ENCODE measurements around the gene AUTS2. TPM values are rescaled to one million over a fixed set of nuclear protein-coding genes. Genes with fewer than 3 reads are reported as not detected.

Gene AUTS2
- total RNA-seq, 1 experiment from 2014 or later: not detected

DNA sequence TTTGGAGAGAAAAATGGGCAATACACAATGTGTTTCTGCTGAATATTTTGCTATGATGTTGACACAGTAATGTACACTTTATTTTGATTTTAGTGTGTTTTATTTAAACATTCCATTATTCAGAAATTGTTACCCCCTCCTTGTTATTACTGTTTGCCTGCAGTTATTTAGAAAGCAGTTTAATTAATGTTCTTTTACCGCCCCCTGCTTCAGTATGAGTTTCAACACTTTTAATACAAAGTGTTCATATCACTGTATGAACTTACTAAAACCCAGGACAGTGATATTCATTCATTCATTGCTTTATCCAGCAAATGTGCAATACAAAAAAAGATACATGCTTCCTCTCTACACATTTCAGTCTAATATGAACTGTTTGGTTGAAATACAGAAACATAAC, 159.3 kb downstream of the AUTS2 start:
- CTCF ChIA-PET: no interaction called here
- H3K36me3 Mint-ChIP-seq (ENCODE audit: insufficient read depth, unreplicated experiment): no peaks in the 10 kb centered on the region
- no TSS peak for BruUV-seq (replicated peaks)

DNA sequence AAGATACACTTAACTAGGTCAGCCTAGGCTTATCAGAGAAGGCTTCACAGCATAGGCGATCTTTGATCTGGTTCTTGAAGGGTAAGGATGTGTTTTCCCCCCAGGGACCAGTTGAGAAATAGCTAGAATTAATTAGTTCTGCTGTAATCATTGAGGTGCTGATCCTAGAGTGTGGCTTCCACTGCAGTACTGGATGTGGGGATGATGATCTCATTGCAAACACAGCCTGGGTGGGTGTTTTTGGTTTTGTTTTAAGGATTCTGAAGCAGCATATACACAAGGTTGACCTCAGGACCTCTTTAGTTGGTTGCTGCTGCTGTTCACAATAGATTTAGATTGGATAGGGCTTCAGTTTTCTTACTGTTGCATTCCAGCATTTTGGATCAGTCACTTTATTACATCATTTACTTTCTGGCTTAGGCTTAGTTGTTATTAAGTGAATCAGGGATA, 159.7 kb downstream of the AUTS2 start:
- Mint-ChIP-seq H3K4me1 (ENCODE audit: low read depth, unreplicated experiment) (no peaks in the 10 kb centered on the region), H3K36me3 (ENCODE audit: insufficient read depth, unreplicated experiment) (no peaks in the 10 kb centered on the region), H3K9me3 (ENCODE audit: low read depth, unreplicated experiment) (peaks cover 5% of the 10 kb centered on the region), H3K27me3 (ENCODE audit: unreplicated experiment) (no peaks in the 10 kb centered on the region), H3K27ac (ENCODE audit: unreplicated experiment) (no peak overlapping the region), H3K4me3 (ENCODE audit: low read depth, unreplicated experiment) (no peak overlapping the region)
- DNase-seq: no peak
- no TSS peak for BruUV-seq (replicated peaks)
- intact Hi-C loops (cut with micrococcal nuclease; ENCODE audit: unreplicated experiment): no loop called here
- CTCF ChIA-PET: no interaction called here
- TF ChIP-seq, protein P1, sequence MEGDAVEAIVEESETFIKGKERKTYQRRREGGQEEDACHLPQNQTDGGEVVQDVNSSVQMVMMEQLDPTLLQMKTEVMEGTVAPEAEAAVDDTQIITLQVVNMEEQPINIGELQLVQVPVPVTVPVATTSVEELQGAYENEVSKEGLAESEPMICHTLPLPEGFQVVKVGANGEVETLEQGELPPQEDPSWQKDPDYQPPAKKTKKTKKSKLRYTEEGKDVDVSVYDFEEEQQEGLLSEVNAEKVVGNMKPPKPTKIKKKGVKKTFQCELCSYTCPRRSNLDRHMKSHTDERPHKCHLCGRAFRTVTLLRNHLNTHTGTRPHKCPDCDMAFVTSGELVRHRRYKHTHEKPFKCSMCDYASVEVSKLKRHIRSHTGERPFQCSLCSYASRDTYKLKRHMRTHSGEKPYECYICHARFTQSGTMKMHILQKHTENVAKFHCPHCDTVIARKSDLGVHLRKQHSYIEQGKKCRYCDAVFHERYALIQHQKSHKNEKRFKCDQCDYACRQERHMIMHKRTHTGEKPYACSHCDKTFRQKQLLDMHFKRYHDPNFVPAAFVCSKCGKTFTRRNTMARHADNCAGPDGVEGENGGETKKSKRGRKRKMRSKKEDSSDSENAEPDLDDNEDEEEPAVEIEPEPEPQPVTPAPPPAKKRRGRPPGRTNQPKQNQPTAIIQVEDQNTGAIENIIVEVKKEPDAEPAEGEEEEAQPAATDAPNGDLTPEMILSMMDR (IDR thresholded peaks at IDR 0.05; ENCODE audit: unreplicated experiment): no peak

More for the DNA sequence above, 159.3 kb downstream of the AUTS2 start:
- TF ChIP-seq, protein P1 (IDR thresholded peaks at IDR 0.05; ENCODE audit: unreplicated experiment): no peak
- Mint-ChIP-seq H3K27me3 (ENCODE audit: unreplicated experiment) (no peaks in the 10 kb centered on the region), H3K4me1 (ENCODE audit: low read depth, unreplicated experiment) (no peaks in the 10 kb centered on the region), H3K4me3 (ENCODE audit: low read depth, unreplicated experiment) (no peak overlapping the region), H3K9me3 (ENCODE audit: low read depth, unreplicated experiment) (peaks cover 5% of the 10 kb centered on the region), H3K27ac (ENCODE audit: unreplicated experiment) (no peak overlapping the region)
- DNase-seq: no peak
- intact Hi-C loops (cut with micrococcal nuclease; ENCODE audit: unreplicated experiment): no loop called here

DNA sequence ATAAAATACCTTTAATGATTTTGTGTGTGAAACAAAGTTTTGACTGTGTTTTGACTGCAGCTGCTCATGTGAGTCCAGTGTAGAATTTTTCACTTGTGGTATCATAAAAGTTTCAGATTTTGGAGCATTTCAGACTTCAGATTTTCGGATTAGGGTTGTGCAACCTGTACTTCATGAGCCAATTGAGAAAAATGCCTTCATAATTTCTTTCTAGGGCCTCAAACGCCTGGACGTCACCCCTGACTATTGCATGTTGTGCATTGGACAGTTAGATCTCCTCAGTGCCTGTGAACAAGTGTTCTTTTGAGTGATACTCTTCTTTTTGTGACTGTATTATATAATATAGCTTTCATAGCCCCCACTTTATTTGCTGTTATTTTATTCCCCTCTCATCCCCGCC, 161.1 kb downstream of the AUTS2 start:
- Mint-ChIP-seq H3K4me1 (ENCODE audit: low read depth, unreplicated experiment) (no peaks in the 10 kb centered on the region), H3K27ac (ENCODE audit: unreplicated experiment) (no peak overlapping the region), H3K4me3 (ENCODE audit: low read depth, unreplicated experiment) (no peak overlapping the region), H3K9me3 (ENCODE audit: low read depth, unreplicated experiment) (peaks cover 5% of the 10 kb centered on the region), H3K27me3 (ENCODE audit: unreplicated experiment) (no peaks in the 10 kb centered on the region), H3K36me3 (ENCODE audit: insufficient read depth, unreplicated experiment) (no peaks in the 10 kb centered on the region)
- intact Hi-C loops (cut with micrococcal nuclease; ENCODE audit: unreplicated experiment): no loop called here
- no peak for DNase-seq
- BruUV-seq (replicated peaks): no TSS peak
- TF ChIP-seq, protein P1 (IDR thresholded peaks at IDR 0.05; ENCODE audit: unreplicated experiment): no peak
- CTCF ChIA-PET: no interaction called here

DNA sequence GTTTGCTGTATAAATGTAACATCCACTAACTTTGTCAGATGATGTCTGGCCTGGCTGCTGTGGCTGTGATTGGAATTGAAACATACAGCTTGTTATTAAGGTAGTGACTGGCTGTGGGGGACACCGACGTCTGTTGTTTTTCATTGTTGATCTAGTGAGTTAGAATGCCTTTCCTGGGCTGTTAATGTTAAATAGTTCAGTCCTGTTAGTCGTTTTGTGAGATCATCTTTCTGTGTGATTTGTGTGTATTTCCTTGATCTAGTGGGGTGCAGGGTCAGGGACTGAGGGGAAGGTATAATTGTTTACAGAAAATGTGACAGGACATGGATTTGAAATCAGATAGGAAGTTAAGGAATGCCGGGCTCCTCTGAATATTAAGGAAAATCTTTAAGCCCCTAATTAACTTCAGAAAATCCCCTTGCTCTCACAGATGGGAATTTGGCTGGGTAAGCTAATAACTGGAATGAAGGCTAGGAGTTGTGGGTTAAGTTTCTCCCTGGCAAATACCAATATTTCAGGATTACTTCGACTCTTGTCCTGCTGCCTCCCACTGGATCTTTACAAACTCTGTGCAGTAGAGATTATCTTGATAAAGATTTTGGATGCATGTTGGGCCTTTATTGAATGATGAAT, 163.1 kb downstream of the AUTS2 start:
- no peaks in the 10 kb centered on the region for H3K4me1 Mint-ChIP-seq (ENCODE audit: low read depth, unreplicated experiment)
- peaks cover 5% of the 10 kb centered on the region for H3K9me3 Mint-ChIP-seq (ENCODE audit: low read depth, unreplicated experiment)
- H3K4me3 Mint-ChIP-seq (ENCODE audit: low read depth, unreplicated experiment): no peak overlapping the region
- CTCF ChIA-PET: no interaction called here
- intact Hi-C loops (cut with micrococcal nuclease; ENCODE audit: unreplicated experiment): no loop called here
- no peak for DNase-seq
- no TSS peak for BruUV-seq (replicated peaks)
- H3K36me3 Mint-ChIP-seq (ENCODE audit: insufficient read depth, unreplicated experiment): no peaks in the 10 kb centered on the region
- no peaks in the 10 kb centered on the region for H3K27me3 Mint-ChIP-seq (ENCODE audit: unreplicated experiment)
- TF ChIP-seq, protein P1 (IDR thresholded peaks at IDR 0.05; ENCODE audit: unreplicated experiment): no peak
- H3K27ac Mint-ChIP-seq (ENCODE audit: unreplicated experiment): no peak overlapping the region
